H1 (cell line): ENCODE results near the gene MID1. TPM values are rescaled to one million over a fixed set of nuclear protein-coding genes. Genes with fewer than 3 reads are reported as not detected.

Experiments
- BCL11A ChIP-seq, 2 experiments: IDR thresholded peaks; one replicate each; pipeline ENCODE4 v1.6.1; 2011; ENCODE audit warnings: low read depth in 2 of 2, low read length in 2 of 2, mild to moderate bottlenecking in 2 of 2
- BRCA1 ChIP-seq: IDR thresholded peaks from 2 replicates; pipeline ENCODE4 v1.6.1; 2012; ENCODE audit warnings: low read depth, low read length, improper control_type of control experiment
- E2F6 ChIP-seq: IDR thresholded peaks from 2 replicates; pipeline ENCODE4 v1.6.1; 2012; ENCODE audit warnings: inconsistent platforms
- KDM5A ChIP-seq: fragments of 200-600 bp; IDR thresholded peaks from 2 replicates; pipeline ENCODE4 v1.7.1; 2012; ENCODE audit warnings: mild to moderate bottlenecking, low read length, inconsistent platforms, mixed read lengths
- RAD21 ChIP-seq, 2 experiments: IDR thresholded peaks in 1 of 2; conservative IDR thresholded peaks in 1 of 2; 2 replicates each; pipeline ENCODE4 v1.6.1; 2011; ENCODE audit warnings: low read depth in 2 of 2, low read length in 2 of 2, improper control_type of control experiment in 1 of 2, inconsistent platforms in 1 of 2, mild to moderate bottlenecking in 1 of 2, moderate library complexity in 1 of 2
- RFX5 ChIP-seq: IDR thresholded peaks from 2 replicates; pipeline ENCODE4 v1.6.1; 2011; ENCODE audit warnings: low read depth, low read length, improper control_type of control experiment, borderline replicate concordance
- SIRT6 ChIP-seq: IDR thresholded peaks from one replicate; pipeline ENCODE4 v1.7.1; 2012; ENCODE audit warnings: low read length, inconsistent platforms
- TCF12 ChIP-seq: IDR thresholded peaks from 2 replicates; pipeline ENCODE4 v1.6.1; 2011; ENCODE audit warnings: low read depth, mild to moderate bottlenecking, low read length
- polyA plus RNA-seq, 7 experiments: library from polyadenylated mRNA; depleted of rRNA in 3 of 7; stranded (reverse) in 5 of 7; unstranded in 2 of 7; fragments of >200 nt in 5 of 7; fragments of 200-250 nt in 2 of 7; gene quantifications; 1 replicate in 5 of 7; 2 replicates in 1 of 7; 4 replicates in 1 of 7; pipeline versions ENCODE4 v1.2.1 to v1.2.3, GENCODE V29; 2011 to 2013; ENCODE audit warnings: missing spikeins in 2 of 7, mixed read lengths in 2 of 7
- total RNA-seq: library from RNA; stranded (reverse); fragmentation: NEBNext Ultra II Directional; extraction: Animal tissue kit (Norgen Biotek cat#: 25700); gene quantifications from 2 replicates; pipeline ENCODE4 v1.2.1, GENCODE V29; 2021

The MID1 gene
- total and polyA plus RNA-seq, 2 of the 8 experiments (the other 6 are each of a cell fraction or from before 2014, with no cell fraction given) = 12.9 to 54.3 TPM

- TF ChIP-seq KDM5A = no peak
- no peak for TF ChIP-seq TCF12
- no peak for TF ChIP-seq E2F6
- no peak for TF ChIP-seq SIRT6
- TF ChIP-seq BRCA1 = no peak
- TF ChIP-seq BCL11A (IDR thresholded peaks at IDR 0.05; ENCODE audit: low read depth in 2 of 2, low read length in 2 of 2) = no peak
- no peak for TF ChIP-seq RFX5
- no peak for TF ChIP-seq RAD21 (IDR thresholded peaks at IDR 0.05 in 1 of 2, conservative IDR thresholded peaks at IDR 0.05 in 1 of 2; ENCODE audit: low read depth in 2 of 2, low read length in 2 of 2)
Observed at GRCh38 chrX:10450229-10450958, 170.0 kb downstream of the MID1 start (continued).
